WI38 (cell line): Measurements from ENCODE around the gene GRM4.

ENCODE experiments used
- H3K4me3 ChIP-seq: 2 replicates; pipeline ENCODE4 v1.5.1; 2011; ENCODE audit warnings: low read depth, mild to moderate bottlenecking, control low read depth, low read length
- CTCF ChIP-seq: IDR thresholded peaks from 2 replicates; pipeline ENCODE4 v1.5.1; 2012; ENCODE audit warnings: low read depth, mild to moderate bottlenecking, control low read depth, low read length

GRM4 gene

GRCh38 chr6:34001706-34002621, 143.9 kb downstream of the GRM4 start:
- H3K4me3 ChIP-seq, result no peak overlapping the region
- TF ChIP-seq CTCF, result no peak

GRCh38 chr6:34000281-34000680, 145.6 kb downstream of the GRM4 start:
- no peak for TF ChIP-seq CTCF
- no peak overlapping the region for H3K4me3 ChIP-seq

DNA sequence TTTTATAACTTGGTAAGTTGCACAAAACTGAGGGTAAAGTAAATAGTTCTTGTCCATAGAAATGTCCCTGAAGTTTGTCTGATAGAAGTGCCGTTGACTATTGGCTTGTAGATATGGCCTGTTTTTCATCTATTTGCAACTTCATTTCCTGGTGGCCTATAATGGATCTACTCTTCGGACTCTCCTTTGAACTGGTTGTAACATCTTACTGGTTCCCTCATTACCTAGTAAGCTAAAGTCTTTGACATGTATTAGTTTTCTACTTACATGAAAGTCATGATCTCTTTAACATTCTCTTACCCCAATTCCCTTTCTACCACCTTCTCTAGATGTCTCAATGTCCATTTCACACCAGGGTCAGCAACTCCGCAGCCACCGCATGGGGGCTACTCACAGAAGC, 146.3 kb downstream of the GRM4 start:
- no peak overlapping the region for H3K4me3 ChIP-seq
- TF ChIP-seq CTCF, result no peak

- H3K4me3 ChIP-seq, result no peak overlapping the region
- TF ChIP-seq CTCF, result no peak
These were observed 147.2 kb downstream of the GRM4 start for GRCh38 chr6:33998660-33999059.

GRCh38 chr6:33997265-33997664, 148.6 kb downstream of the GRM4 start:
- no peak overlapping the region for H3K4me3 ChIP-seq
- no peak for TF ChIP-seq CTCF

- no peak for TF ChIP-seq CTCF
- H3K4me3 ChIP-seq, result no peak overlapping the region
These were observed 149.8 kb downstream of the GRM4 start for GRCh38 chr6:33996120-33996475.

DNA sequence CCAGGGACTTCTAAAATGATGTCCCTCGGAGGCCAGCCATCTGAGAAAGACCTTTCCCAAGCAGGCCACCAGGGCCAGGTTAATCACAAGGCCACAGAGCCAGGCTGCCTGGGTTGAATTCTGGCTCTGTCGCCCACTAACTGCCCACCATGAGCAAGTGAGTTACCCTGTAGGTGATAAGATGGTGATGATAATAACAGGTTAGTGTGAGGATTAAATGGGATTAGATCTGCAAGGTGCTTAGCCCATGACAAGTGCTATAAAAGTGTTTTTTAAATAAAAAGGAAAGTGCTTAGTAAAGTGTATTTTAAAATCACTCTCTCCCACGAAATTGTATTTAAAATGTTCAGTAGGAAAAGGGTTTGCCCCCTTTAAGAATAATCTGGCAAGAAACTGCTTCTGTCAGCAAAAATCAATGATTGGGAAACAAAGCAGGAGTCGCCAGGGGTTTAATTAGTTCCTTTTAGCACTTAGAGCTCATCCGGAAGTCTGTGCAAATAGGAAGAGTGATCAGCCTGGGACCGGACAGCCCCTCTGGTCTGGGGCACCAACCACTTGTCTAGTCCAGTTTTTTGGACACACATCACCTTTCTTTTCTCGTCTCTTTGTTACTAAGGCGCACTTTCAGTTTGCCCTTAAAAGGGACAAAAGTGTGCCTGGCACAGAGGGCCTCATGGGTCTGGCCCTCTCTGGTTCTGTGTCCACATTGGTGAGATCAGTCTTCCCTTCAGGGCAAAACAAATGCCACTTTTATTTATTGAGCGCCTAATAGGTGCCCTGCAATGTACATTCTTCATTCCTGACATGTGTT, 150.4 kb downstream of the GRM4 start:
- TF ChIP-seq CTCF, result no peak
- H3K4me3 ChIP-seq, result no peak overlapping the region
